AG04450 (cell line): ENCODE results near the gene PCTP. TPM values are rescaled to one million over a fixed set of nuclear protein-coding genes. Genes with fewer than 3 reads are reported as not detected.

ENCODE experiments used
- CTCF ChIA-PET: fragments of 300-600, 350-600 bp; formaldehyde crosslinking; extraction: SDS; loops from one replicate; lab custom pipeline; 2022; ENCODE audit warnings: antibody characterized with exemption, inconsistent platforms; lab: Charles Lee
- POLR2A ChIA-PET: fragments of 350-600 bp; formaldehyde crosslinking; extraction: SDS; loops from one replicate; lab custom pipeline; 2021; ENCODE audit warnings: antibody characterized with exemption, inconsistent platforms; lab: Yijun Ruan, JAX
- DNase-seq: peaks from one replicate; pipeline ENCODE4 v3.0.0-alpha.2; 2011; ENCODE audit warnings: low read depth, low spot score
- H3K27ac ChIP-seq: one replicate; pipeline ENCODE4 v1.5.1; 2012; ENCODE audit warnings: low read depth, low read length, control low read depth
- H3K27me3 ChIP-seq: one replicate; pipeline ENCODE4 v1.6.0; 2012; ENCODE audit warnings: low read length; ENCODE audit not compliant: control insufficient read depth, insufficient read depth
- H3K4me3 ChIP-seq: 2 replicates; pipeline ENCODE4 v1.5.1; 2011; ENCODE audit warnings: mild to moderate bottlenecking, low read depth, low read length, control low read depth
- H3K9me3 ChIP-seq: 2 replicates; pipeline ENCODE4 v1.5.1; 2012; ENCODE audit warnings: low read length; ENCODE audit not compliant: control insufficient read depth, insufficient read depth
- polyA plus RNA-seq: library from polyadenylated mRNA; depleted of rRNA; stranded (reverse); fragments of >200 nt; gene quantifications from 2 replicates; pipeline ENCODE4 v1.2.3, GENCODE V29; 2011
- TF ChIP-seq, protein P1 (sequence below): IDR thresholded peaks from 2 replicates; pipeline ENCODE4 v1.5.1; 2011; ENCODE audit warnings: low read depth, low read length, control low read depth, inconsistent platforms

The PCTP gene
- polyA plus RNA-seq, 1 experiment = 20.5 TPM

GRCh38 chr17:55758171-55758570 lies 7.3 kb downstream of the PCTP start:
- no peak for DNase-seq
- no peaks in the 10 kb centered on the region for H3K27me3 ChIP-seq
- TF ChIP-seq, protein P1, sequence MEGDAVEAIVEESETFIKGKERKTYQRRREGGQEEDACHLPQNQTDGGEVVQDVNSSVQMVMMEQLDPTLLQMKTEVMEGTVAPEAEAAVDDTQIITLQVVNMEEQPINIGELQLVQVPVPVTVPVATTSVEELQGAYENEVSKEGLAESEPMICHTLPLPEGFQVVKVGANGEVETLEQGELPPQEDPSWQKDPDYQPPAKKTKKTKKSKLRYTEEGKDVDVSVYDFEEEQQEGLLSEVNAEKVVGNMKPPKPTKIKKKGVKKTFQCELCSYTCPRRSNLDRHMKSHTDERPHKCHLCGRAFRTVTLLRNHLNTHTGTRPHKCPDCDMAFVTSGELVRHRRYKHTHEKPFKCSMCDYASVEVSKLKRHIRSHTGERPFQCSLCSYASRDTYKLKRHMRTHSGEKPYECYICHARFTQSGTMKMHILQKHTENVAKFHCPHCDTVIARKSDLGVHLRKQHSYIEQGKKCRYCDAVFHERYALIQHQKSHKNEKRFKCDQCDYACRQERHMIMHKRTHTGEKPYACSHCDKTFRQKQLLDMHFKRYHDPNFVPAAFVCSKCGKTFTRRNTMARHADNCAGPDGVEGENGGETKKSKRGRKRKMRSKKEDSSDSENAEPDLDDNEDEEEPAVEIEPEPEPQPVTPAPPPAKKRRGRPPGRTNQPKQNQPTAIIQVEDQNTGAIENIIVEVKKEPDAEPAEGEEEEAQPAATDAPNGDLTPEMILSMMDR = no peak
- H3K4me3 ChIP-seq = no peak overlapping the region
- ChIA-PET POLR2A (no interaction called here), CTCF (interaction anchor here (1.3 to 1.6 kb wide), 2 partner anchors 156 to 231 kb away, joined by 3 to 5 read pairs; no protein-coding TSS in a partner anchor)
- H3K27ac ChIP-seq = no peak overlapping the region
- no peaks in the 10 kb centered on the region for H3K9me3 ChIP-seq

GRCh38 chr17:55760643-55761355 lies 9.9 kb downstream of the PCTP start:
- CTCF ChIA-PET = interaction anchor here (1.0 to 2.5 kb wide), 2 partner anchors 42 to 234 kb away, joined by 3 to 15 read pairs; no protein-coding TSS in a partner anchor
- Histone ChIP-seq H3K27me3 (no peaks in the 10 kb centered on the region), H3K9me3 (no peaks in the 10 kb centered on the region; the same call in 1 of the 2 replicates), H3K27ac (no peak overlapping the region), H3K4me3 (no peak overlapping the region)
- TF ChIP-seq, protein P1 = no peak
- DNase-seq = no peak
- POLR2A ChIA-PET = no interaction called here

DNA sequence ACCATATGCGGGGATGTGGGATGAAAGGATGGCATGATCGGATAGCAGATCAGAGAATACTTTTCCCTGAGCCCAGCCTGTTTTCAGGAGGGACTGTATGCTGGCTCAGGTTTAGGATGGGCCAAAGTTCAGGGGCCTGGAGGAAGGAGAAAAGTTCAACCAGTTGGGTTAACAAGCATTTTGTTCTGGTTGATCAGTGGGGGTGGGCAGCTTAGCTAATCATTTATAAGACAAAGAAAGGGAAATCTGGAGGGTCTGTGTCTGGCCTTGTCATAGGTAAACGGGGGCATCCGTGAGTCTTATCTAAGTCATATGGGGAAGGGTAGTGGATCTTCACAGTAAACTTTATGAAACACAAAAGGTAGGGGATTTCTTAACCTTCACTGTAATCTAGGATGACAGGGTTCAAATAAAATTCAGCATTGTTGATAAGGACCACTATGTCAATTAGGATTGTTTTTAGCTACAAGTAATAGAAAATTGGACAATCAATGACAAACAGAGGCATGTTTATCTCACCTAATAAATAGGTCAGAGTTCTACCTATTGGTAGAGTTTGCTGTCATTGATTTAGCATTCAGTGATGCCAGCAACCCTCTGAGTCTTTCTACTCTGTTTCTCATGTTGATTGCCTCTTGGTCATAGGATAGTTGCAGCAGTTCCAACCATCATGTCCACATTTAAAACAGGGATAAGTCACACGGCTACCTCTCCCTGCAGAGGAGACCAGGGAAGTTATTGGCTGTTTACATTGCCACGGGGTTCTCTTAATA lies 11.4 kb downstream of the PCTP start:
- ChIA-PET POLR2A (no interaction called here), CTCF (interaction anchor here (0.6 to 2.5 kb wide), 5 partner anchors 26 to 248 kb away, joined by 3 to 15 read pairs (median 3); no protein-coding TSS in a partner anchor)
- Histone ChIP-seq H3K4me3 (no peak overlapping the region), H3K27ac (no peak overlapping the region), H3K27me3 (no peaks in the 10 kb centered on the region), H3K9me3 (no peaks in the 10 kb centered on the region; the same call in 1 of the 2 replicates)
- no peak for DNase-seq
- TF ChIP-seq, protein P1 = no peak

GRCh38 chr17:55763856-55764255 lies 13.0 kb downstream of the PCTP start:
- Histone ChIP-seq H3K9me3 (no peaks in the 10 kb centered on the region; the same call in 1 of the 2 replicates), H3K27ac (no peak overlapping the region), H3K27me3 (no peaks in the 10 kb centered on the region), H3K4me3 (no peak overlapping the region)
- no peak for DNase-seq
- ChIA-PET POLR2A (no interaction called here), CTCF (interaction anchor here (2.6 kb wide), 1 partner anchor 238 kb away, joined by 11 read pairs; no protein-coding TSS in a partner anchor)
- TF ChIP-seq, protein P1 = no peak
